Stimulated activated CD4-positive, alpha-beta T cell treated with anti-CD3 and anti-CD28 coated beads, Interleukin-4, amount 100 ng/mL, for 4 hours (primary cell): ENCODE results near the gene P2RX3.
"Not testable (repeated sequence)": the region's sequence is repeated elsewhere in the genome, so short reads cannot be mapped to it uniquely, and the experiment has no call there.

Experiments
- DNase-seq, 2 experiments: peaks; one replicate each; pipeline ENCODE4 v3.0.0-alpha.2; 2020

The P2RX3 gene

GRCh38 chr11:57327721-57328120 lies 10.4 kb upstream of the P2RX3 start:
- DNase-seq = no peak

- no peak for DNase-seq
Measured at GRCh38 chr11:57330029-57330428, 8.1 kb upstream of the P2RX3 start.

GRCh38 chr11:57331720-57332119 lies 6.4 kb upstream of the P2RX3 start:
- DNase-seq = no peak

DNA sequence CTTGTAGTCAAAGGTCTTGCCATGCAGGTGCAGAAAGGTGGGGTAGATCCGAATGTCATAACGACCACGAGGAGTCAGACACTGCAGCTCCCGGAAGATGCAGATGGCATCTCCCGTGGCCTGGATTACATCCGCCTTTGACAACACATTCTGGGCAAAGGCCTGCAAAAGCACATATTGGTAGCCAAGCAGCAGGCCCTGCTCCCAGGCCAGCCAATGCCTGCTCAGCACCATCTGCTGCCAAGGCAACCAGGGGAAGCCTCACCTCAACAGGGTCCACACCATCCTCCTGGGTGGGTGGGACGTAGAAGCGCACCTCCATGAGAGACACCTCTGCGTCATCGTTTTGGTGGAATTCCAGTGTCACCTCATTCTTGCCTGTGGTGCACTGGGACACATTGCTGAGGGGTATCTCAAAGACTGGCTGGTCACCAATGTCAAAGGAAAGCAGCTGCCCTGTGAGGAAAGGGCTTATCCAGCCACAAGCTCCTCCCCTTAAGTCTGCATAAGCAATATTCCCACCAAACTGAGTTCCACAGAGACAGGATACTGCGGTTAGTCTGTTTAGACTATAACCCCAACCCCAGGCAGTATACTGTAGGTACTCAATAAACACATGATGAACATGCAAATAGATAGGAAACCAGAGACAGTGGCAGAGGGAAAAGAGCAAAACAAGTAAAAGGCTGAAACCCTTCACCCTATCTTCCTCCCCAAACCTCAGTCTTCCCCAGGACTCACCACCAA lies 5.3 kb upstream of the P2RX3 start:
- no peak for DNase-seq

GRCh38 chr11:57335023-57335342 lies 3.2 kb upstream of the P2RX3 start:
- DNase-seq = no peak

- DNase-seq = peak; percentile 82 to 88
Measured at GRCh38 chr11:57335343-57336110, 2.6 kb upstream of the P2RX3 start, which contains the start of gene SSRP1. Gene SSRP1, minus strand, starts transcription at chr11:57335892. Its CDS starts 771 bp downstream, at chr11:57335121.

DNA sequence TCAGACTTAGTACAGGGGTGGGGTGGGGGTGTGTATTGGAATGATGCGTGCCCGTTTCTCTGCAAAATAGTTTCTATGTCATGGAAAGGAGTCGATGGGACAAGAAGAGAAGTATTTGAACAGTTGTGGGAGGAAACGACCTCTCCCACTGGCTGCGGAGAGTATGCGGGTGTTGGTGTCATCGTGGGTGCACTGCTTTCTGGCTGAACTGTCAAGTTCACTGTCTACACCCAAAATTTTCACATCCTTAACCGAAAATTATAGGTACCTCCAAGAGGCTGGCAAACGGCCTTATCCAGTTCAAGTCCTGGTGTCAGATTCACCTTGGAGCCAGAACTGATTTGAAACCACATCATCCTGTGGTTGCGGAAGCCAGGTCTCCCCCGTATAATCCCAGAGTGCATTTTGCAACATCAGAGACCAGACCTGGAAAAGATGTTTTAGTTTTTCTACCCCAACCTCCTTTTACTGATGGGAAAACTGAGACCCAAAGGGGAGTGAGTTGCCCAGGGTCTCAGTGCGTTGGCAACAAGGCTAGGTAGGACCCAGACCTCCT lies 2.0 kb upstream of the P2RX3 start:
- DNase-seq = peak in 1 of 2 experiments; percentile 20

- not testable (repeated sequence) for DNase-seq
Measured at GRCh38 chr11:57336856-57337255, 1.3 kb upstream of the P2RX3 start.

GRCh38 chr11:57339328-57339727 lies 1.2 kb downstream of the P2RX3 start:
- DNase-seq = no peak

DNA sequence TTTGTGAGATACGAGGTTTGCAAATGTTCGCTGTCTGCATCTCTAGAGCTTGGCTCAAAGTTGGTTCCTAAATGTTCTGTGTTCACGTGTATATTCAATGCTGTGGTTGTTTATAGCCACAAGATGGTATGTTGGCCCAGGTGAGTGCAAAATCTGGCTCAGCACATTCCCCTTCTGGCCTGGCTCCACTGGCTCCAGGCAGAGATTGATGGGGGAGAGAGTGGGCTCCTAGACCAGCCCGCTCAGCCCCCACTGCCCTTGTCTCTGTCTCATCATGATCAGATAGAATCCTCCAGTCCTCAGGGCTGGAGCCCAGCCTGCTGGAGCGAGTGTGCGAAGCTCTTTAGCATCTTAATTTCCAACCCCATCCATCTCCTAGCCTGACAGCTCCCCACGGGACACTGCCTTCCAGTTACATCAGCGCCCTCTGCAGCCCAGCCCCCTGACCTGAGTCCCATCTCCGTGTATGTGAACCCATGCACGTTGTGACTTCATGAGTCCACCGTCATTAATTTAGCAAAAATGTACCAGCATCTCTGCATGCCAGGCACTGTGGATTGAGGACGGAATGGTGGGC lies 2.0 kb downstream of the P2RX3 start:
- no peak for DNase-seq

DNA sequence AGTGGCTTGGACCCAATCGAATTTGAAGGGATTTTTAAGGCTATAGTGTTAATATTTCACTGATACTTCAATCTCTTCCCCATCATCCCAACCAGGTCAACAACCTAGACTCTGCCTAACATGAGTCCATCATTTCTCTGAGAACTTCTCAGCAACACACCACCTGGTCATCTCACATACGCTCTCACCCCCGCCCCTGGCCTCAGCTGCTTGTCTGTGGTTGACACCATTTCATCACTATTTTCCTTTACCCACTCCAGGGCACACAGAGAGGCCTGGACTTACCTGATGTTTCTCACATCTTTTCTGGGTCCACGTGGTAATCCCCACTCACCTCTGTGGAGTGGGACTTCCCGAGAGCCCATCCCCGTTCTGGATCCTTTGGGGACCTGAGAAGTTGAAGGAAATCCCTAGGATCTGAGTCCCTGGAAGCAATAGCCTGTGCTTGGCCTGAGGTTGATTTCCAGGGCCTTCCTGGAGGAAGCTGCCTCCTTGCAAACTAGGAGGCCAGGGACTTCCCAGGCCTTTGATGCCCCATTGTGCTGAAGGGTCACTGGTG lies 3.2 kb downstream of the P2RX3 start:
- DNase-seq = no peak

DNA sequence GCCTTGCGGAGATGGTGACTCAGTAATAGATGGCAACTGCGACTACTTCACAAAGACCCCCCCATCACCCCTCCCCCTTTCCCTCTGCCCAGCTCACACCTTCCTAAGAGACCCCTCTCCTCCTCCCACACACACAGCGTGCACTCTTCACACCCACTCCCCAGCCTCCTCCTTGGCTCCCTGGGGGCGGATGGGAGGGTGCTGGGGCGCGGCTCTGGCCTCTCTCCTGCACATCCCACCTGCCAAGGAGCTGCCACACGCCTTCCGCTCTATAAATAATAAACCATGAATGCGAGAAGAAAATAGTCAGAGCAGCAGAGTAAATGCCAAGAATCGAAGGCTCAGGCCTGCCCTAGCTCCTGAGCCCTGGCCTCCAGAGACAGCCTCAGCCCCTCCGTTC lies 4.5 kb downstream of the P2RX3 start:
- DNase-seq = no peak

DNA sequence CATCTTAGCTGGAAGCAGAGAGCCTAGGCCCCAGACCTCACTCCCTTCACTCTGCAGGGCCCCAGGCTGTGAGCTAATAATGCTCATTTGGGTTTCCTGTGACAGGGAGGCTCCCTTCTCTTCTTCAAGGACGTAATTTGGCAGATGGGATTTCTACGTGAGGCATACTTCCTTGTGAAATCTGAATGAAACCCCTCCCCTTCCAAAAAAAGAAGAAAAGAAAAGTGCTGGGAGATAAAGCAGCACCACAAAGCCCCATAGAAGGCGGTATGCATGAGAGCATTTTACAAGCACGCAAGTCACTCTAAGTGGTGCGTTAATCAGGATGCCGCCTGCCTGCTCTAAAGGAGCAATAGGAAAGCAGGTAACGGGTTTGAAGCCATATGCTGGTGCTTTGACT lies 5.7 kb downstream of the P2RX3 start:
- DNase-seq = no peak

- no peak for DNase-seq
Measured at GRCh38 chr11:57344826-57345225, 6.7 kb downstream of the P2RX3 start.

GRCh38 chr11:57345555-57346211 lies 7.5 kb downstream of the P2RX3 start:
- DNase-seq = peak; percentile 66 to 67

- DNase-seq = no peak
Measured at GRCh38 chr11:57347336-57347735, 9.2 kb downstream of the P2RX3 start.

DNA sequence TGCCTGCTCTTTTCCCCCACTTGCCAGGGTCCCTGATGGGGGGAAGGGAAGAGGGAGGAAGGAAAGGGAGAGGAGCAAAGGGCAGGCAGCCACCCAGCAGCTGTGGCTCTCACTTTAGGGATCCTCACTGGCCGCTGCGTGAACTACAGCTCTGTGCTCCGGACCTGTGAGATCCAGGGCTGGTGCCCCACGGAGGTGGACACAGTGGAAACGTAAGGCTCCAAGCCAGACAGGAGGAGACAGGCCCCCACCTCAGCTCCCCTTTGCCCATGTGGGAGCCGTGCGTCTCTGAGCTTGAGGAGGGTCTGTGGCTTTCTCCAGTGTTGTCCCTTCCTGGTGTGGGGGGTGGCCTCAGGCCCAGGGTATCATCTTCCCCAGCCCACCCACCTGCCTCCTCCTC lies 9.9 kb downstream of the P2RX3 start:
- no peak for DNase-seq

GRCh38 chr11:57348636-57349313 lies 10.6 kb downstream of the P2RX3 start:
- DNase-seq = no peak

DNA sequence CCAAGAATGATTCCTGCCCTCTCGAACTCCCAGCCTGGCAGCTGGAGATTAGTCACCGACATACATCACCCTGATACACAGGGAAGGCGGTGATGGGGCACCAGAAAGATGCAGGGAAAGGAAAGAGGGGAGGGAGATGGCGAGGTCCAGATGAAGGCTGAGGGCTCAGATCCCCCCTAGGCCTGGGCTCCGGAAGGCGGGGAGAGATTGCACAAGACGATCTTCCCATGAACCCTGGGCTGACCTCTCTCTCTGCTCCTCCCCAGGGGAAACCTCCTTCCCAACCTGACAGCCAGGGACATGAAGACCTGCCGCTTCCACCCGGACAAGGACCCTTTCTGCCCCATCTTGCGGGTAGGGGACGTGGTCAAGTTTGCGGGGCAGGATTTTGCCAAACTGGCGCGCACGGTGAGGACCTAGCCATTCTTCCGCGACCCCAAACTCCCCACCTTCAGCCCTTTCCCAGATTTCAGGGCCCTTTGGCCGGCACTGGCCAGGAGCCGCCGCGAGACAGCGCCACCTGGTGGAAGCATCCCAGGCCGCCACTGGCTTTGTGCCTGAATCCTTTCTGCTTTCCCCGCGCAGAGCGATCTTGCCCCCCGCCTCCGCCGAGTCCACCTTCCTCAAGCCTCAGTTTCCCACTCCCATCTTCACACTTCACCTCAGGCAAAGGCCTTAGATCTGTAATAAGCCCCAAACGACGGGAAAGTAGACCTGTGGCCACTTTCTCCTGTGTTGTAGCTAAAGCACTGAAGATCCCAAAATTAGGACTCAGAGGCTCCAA lies 11.5 kb downstream of the P2RX3 start:
- DNase-seq = peak; percentile 37 to 64

- DNase-seq = no peak
Measured at GRCh38 chr11:57353036-57353435, 14.9 kb downstream of the P2RX3 start.

DNA sequence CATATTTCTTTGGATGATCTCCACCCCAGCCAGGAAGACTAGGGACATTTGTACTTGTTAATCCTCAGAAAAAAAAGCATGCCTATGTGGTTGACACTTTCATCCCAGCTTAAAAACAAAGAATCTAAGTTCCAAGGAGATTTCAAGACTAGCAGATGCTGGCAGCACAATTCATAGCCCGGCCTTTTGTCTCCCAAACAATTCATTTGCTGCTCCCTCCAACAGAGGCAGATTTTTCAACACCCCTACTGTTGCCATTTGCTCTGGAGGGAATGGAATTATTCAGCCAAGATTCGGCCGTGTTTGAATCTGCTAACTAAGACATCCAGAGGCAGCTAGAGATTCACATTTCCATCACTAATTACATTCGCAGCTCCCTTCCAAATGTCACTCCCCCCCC lies 15.3 kb downstream of the P2RX3 start:
- no peak for DNase-seq
